HG02763 (cell line): ENCODE measurements around the gene PTRH1.
"Not testable (repeated sequence)": the region's sequence is repeated elsewhere in the genome, so short reads cannot be mapped to it uniquely, and the experiment has no call there.

Experiments
- ATAC-seq: cut with Tn5 transposase; IDR thresholded peaks from one replicate; pipeline ENCODE4 v1.9.1; 2021; ENCODE audit warnings: mild to moderate bottlenecking, moderate library complexity; ENCODE audit not compliant: unreplicated experiment

Gene PTRH1

DNA sequence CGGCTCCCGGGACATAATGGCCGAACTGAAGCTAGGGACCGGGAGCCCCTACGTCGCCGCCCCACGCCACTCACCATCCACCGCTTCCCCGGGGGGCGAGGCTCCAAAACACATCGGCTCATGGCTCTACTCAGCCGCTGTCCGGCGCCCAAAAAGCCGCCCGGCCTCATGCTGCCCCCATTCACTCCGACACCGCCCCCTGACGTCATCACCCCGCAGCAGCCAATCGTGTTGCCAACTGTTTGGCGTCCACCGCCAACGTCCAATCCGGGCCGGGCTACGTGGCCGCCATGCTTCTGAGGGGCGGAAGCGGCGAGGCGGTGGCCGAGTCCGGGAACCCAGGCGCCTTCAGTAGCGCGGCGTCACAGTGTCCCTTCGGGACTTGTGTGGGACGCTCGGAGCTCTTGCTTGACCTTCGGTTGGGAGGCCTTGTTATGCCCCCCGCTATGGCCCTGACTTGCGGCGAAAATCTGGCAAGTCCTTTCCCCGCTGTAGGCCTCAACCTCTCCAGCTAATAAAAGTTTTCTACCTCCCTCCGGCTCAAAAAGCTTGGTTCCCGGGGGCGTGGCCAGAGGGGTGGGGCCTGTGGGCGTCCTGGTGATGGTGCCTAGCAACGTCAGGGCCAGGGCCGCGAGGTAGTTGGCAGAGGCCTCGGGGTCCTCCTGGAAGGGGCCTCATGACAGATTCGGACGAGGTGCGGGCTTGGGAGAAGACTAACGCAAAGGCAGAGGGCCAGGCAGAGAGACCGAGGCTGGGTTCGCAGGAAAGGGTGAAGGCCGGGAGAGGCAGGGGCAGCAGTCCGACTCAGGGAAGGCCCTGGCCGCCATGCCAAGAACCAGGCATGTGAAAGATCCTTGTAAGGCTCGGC lies at the start of gene PTRH1, which contains the start of gene TTC16:
PTRH1 (minus strand) TSS at position 194 of the 868 bp plus-strand sequence; CDS start at position 170, 24 bp downstream.
TTC16 (plus strand) TSS at position 610 of the 868 bp plus-strand sequence; CDS start at position 677, 67 bp downstream.
- ATAC-seq: peak; percentile 90

- no peak for ATAC-seq
Measured at GRCh38 chr9:127763918-127764384, 48.5 kb upstream of the PTRH1 start.

DNA sequence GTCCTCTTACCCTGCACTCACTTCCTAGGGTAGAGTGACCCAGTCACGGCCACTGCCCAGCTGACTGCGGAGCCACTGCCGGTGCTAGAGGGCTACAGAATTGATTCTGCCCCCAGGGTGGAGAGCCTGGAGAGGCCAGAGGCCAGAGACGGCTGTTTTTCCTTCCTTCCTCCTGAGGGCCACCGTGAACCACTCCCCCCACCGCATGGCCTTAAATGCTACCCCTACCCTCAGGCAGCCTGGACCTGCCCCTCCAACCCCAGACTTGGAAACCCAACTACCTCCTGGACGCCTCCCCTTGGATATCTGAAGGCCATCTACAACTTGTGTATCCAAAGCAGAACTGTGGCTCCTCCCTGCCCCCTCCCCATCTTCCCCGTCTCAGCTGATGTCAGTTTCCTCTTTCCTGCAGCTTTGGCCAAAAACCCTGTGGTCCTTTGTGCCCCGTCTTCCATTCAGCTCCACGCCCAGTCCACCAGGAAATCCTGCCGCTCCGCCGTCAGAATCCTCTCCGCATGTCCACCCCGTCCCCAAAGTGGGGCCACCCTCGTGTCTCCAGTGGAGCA lies 46.7 kb upstream of the PTRH1 start:
- ATAC-seq: no peak

- ATAC-seq: no peak
Measured at GRCh38 chr9:127761491-127761956, 46.1 kb upstream of the PTRH1 start.

DNA sequence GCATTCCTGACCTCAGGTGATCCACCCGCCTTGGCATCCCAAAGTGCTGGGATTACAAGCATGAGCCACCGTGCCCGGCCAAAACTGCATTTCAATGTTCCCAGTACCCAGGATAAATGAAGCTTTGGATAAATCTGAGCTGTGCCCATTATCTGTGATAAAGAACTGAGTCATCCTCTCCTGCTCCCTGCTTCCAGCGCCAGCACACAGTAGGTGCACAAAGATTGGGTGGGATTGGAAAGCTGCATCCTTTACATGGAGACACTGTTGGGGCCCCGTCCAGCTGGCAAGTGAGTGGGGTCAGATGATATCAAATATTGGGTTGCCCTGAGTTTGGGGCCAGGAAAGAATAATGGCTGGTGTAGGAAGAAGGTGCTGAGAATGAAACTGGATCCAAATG lies 45.6 kb upstream of the PTRH1 start:
- no peak for ATAC-seq

GRCh38 chr9:127758843-127759242 lies 43.4 kb upstream of the PTRH1 start:
- no peak for ATAC-seq

GRCh38 chr9:127756776-127757175 lies 41.3 kb upstream of the PTRH1 start:
- ATAC-seq: not testable (repeated sequence)

- no peak for ATAC-seq
Measured at GRCh38 chr9:127756233-127756632, 40.8 kb upstream of the PTRH1 start.

GRCh38 chr9:127755061-127756060 lies 39.9 kb upstream of the PTRH1 start:
- ATAC-seq: no peak

DNA sequence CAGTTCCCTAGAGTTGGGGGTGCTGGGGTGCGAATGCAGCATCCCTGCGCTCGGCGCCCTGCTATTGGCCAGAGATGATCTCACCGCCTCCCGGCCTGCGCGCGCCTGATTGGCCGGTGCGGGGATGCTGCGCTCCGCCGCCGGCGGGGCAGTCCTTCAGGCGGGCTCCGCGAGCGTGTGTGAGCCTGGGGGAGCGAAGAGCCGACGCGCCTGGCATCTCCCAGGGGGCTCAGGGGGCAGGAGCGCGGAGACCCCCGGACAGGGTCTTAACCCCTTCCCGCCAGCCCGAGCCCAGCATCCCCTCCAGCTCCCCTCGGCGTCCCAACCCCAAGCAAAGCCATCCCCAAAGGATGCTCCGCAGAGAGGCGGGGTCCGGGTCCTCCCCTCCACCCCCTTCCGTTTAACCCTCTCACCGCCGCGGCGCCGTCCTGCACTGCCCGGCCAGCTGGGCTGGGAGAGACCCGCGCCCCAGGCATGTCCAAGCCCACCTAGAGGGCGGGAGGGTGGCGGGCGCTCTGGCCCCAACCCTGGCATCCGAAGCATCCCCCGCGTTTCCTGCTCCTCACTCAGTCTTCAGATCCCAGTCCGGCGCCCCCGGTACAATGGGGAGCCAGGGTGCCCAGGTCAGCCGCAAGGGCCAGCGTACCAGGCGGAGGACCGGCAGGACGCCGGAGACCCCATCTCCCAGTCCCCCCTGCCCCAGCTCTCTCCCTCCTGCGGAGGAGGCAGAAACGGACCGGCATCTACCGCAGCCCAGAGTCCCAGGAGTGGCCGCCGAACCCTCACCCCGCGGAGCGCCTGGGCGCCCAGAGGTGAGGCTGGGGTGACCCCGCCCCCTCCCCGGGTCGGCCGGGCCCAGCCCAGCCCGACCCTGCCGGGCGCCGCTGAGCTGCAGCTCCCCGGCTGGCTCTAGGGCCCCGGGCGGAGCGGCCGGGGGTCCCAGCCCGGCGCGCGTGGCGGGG lies 38.9 kb upstream of the PTRH1 start:
- no peak for ATAC-seq

DNA sequence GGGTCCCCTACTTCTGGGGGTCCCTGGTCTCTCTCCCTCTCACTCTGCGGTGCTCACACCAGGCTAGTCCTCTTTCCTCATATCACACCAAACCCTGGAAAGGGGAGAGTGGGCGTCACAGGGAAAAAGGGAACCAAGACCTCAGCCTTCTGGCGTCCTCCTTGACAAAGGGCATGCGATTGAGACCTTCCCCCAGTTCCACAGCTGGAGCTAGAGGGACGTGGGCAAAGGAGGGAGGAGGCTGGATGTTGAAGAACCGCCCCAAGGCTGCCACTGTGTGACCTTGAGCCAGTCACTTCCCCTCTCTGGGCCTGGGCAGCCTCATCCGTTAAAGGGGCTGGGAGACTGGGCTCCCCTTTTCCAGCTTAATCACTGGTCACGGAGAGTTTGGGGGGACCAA lies 38.2 kb upstream of the PTRH1 start:
- ATAC-seq: no peak

DNA sequence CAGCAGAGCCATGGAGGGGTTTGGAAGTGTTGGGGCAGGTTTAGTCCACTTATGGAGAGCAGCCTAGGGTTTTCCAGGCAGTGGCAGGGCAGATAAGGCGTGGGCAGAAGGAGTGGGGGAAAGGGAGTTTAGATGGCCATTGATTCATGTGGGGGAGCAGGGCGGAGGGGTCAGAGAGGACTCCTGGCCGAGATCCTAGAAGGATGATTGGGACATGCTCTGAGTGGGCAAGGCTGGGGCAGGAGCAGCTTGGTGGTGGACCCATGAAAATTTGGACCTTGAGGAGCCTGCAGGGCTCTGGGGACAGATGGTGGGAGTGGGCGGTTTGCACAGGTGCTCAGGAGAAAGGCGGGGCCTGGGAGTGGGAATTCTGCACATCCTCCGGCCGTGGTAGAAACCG lies 37.7 kb upstream of the PTRH1 start:
- no peak for ATAC-seq

- ATAC-seq: no peak
Measured at GRCh38 chr9:127751269-127752054, 36.0 kb upstream of the PTRH1 start.

- ATAC-seq: no peak
Measured at GRCh38 chr9:127749090-127749787, 33.8 kb upstream of the PTRH1 start.

DNA sequence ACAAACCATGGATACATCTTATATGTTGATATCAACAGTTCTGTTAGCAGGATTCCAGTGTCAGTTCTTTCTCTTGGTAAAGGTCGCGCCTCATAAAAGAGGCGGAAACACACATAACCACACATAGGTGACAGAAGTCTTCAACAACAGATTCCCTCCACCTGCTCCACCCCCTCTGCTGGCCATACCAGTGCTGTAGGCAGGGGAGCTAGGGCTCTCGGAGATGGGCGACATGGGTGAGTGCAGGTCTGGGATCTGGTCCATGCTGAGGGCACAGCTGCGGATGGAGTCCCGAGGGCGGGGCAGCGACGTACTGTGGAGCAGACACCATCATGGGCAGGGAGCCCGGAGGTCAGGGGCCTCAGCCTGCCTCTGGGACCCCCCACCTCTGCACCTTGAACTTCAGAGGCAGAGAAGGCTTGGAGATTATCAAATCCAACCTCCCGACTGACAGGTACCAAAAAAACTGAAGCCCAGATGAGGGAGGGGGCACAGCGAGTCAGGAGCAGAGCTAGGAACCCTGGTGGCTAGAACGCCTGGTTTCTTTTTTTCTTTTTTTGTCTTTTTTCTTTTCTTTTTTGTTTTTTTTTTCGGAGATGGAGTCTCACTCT lies 31.6 kb upstream of the PTRH1 start:
- no peak for ATAC-seq

DNA sequence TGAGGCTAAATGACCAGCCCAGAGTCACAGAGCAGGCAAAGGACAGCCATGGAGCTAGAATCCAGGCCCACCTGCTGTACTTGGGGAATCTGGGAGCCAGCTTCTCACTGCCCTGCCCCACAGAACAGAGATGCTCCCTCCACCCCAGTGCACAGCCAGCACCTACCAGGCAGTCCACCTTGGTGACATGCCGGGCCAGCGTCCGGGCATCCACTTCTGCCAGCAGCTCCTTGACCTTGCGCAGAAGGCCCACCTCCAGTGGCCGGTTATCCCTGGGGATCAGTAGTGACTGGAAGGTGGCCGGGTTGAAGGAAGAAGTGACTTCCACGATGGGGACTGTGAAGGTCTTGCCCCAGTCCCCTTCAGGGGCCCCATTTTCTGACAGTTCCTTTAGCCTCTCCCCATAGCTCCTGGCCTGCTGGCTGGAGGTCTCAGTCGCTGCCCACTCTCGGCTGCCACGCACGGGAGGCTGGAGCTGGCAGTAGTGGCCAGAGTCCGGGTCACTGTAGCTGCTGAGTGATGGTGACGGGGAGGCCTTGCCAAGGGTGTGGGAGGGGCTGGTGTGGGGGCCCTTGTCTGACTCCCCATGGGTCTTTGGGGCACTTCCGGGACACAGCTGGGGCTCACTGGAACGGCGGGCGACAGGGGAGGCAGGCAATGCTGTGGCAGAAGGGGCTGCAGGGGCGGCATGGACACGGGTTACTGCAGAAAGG lies 29.1 kb upstream of the PTRH1 start:
- ATAC-seq: no peak

DNA sequence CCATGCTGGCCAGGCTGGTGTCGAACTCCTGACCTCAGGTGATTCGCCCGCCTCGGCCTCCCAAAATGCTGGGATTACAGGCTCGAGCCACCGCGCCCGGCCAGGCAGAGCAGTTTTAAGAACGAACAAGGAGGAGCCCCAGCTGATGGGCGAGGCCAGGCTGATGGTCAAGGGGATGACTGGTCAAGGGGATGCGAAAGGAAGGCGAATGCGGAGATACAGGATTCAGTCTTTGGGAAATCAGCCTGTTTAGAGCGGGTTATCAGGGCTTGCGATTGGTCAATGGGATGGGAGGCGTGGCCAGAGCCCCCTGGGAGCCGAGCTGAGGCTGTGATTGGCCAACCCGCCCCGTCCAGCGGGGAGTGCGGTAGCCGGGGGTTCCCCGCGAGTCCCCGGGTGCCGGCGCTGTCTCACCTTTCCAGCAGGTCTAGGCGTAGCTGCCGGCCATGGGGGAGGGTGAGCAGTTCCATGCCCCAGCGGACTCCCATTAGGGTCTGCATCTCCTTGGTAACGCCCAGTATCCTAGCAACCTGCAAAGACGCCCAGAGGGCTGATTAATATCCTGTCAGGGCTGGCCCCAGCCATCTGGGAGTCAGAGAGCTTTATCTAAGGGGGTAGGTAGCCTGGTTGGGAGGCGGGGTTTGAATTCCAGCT lies 27.1 kb upstream of the PTRH1 start:
- no peak for ATAC-seq
